SU-DHL-6 (cell line): ENCODE data around the gene SLC45A3.

Source experiments
- H2AFZ ChIP-seq: fragments of 200-600 bp; sonication (generic); 2 replicates; pipeline ENCODE4 v1.6.1; 2014; ENCODE audit warnings: low read depth, mild to moderate bottlenecking, moderate library complexity, mixed read lengths, antibody characterized with exemption, low read length; ENCODE audit not compliant: severe bottlenecking
- H3F3A ChIP-seq: fragments of 200-600 bp; shearing (Covaris generic); 2 replicates; pipeline ENCODE4 v1.6.0; 2016; ENCODE audit warnings: antibody characterized with exemption, mild to moderate bottlenecking; ENCODE audit not compliant: insufficient read depth
- H3K27ac ChIP-seq: fragments of 200-600 bp; sonication (generic); 2 replicates; pipeline ENCODE4 v1.5.1; 2016; ENCODE audit warnings: low read depth, mild to moderate bottlenecking, low read length, moderate library complexity, mixed read lengths
- H3K27me3 ChIP-seq: fragments of 200-600 bp; sonication (generic), shearing (Covaris generic); 2 replicates; pipeline ENCODE4 v1.6.0; 2014; ENCODE audit warnings: mild to moderate bottlenecking, low read length
- H3K36me3 ChIP-seq: fragments of 200-600 bp; sonication (generic); 2 replicates; pipeline ENCODE4 v1.6.1; 2014; ENCODE audit warnings: mild to moderate bottlenecking, low read length, mixed read lengths
- H3K4me2 ChIP-seq: fragments of 300-600, 200-600 bp; shearing (Covaris generic), sonication (generic); 2 replicates; pipeline ENCODE4 v1.6.0; 2014; ENCODE audit warnings: low read length, low read depth, mild to moderate bottlenecking; ENCODE audit not compliant: poor library complexity, severe bottlenecking
- H3K4me3 ChIP-seq: fragments of 200-600 bp; sonication (generic); 2 replicates; pipeline ENCODE4 v1.5.1; 2014; ENCODE audit warnings: antibody characterized with exemption, low read length, mild to moderate bottlenecking, mixed read lengths; ENCODE audit not compliant: insufficient read depth, poor library complexity, severe bottlenecking
- H3K79me2 ChIP-seq: fragments of 200-600 bp; sonication (generic); 2 replicates; pipeline ENCODE4 v1.6.1; 2014; ENCODE audit warnings: mild to moderate bottlenecking, low read length, moderate library complexity; ENCODE audit not compliant: insufficient read depth
- H3K9ac ChIP-seq: fragments of 200-600 bp; sonication (generic); 2 replicates; pipeline ENCODE4 v1.7.0; 2014; ENCODE audit warnings: mild to moderate bottlenecking, low read length
- H3K9me2 ChIP-seq: fragments of 200-600 bp; sonication (generic); replicated peaks from 2 replicates; pipeline ENCODE4 v1.6.1; 2014; ENCODE audit warnings: low read length; ENCODE audit not compliant: insufficient read depth
- H3K9me3 ChIP-seq: fragments of 200-600 bp; sonication (generic); 2 replicates; pipeline ENCODE4 v1.6.1; 2014; ENCODE audit warnings: low read length, mixed read lengths; ENCODE audit not compliant: insufficient read depth
- H4K20me1 ChIP-seq: fragments of 200-600 bp; sonication (generic); 2 replicates; pipeline ENCODE4 v1.6.1; 2014; ENCODE audit warnings: low read depth, mild to moderate bottlenecking, antibody characterized with exemption, low read length, moderate library complexity, mixed read lengths
- CTCF ChIP-seq: fragments of 200-600 bp; sonication (generic); IDR thresholded peaks from one replicate; pipeline ENCODE4 v1.5.1; 2017; ENCODE audit warnings: antibody characterized with exemption, mild to moderate bottlenecking, low read length, moderate library complexity; ENCODE audit not compliant: insufficient read depth, poor library complexity, severe bottlenecking
- EZH2phosphoT487 ChIP-seq: fragments of 200-600 bp; sonication (generic), shearing (Covaris generic); conservative IDR thresholded peaks from 2 replicates; pipeline ENCODE4 v1.6.1; 2018; ENCODE audit warnings: mild to moderate bottlenecking, antibody characterized with exemption, low read length, moderate library complexity, mixed read lengths

The SLC45A3 gene

DNA sequence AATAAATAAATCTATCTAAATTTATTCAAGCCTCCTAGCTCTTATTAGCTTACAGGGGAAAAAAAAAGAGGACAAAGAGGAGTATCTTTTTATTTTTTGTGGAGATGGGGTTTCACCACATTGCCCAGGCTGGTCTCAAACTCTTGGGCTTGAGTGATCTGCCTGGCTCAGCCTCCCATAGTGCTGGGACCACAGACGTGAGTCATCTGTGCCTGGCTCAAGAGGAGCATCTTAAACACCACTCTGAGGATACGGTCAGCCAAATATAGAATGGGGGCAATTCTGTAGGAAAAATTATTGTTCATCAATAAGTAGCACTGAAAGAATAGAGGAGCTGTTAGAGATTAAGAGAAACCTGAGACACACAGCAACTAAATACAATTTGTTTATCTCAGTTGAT lies 24.1 kb downstream of the SLC45A3 start:
- Histone ChIP-seq H3K27ac (no peak overlapping the region), H3K79me2 (no peaks in the 10 kb centered on the region; the same call in 1 of the 2 replicates), H3K4me3 (no peak overlapping the region)

GRCh38 chr1:205652984-205653383 lies 27.3 kb downstream of the SLC45A3 start:
- H3K9me2 ChIP-seq, result no peaks in the 10 kb centered on the region
- no peak overlapping the region for H3K4me3 ChIP-seq
- TF ChIP-seq CTCF (no peak), EZH2phosphoT487 (no peak)

More for the DNA sequence above, 24.1 kb downstream of the SLC45A3 start:
- Histone ChIP-seq H3K27me3 (no peaks in the 10 kb centered on the region), H3F3A (no peaks in the 10 kb centered on the region), H3K36me3 (no peaks in the 10 kb centered on the region), H3K9me2 (no peaks in the 10 kb centered on the region), H3K4me2 (no peak overlapping the region), H3K9ac (no peak overlapping the region), H4K20me1 (no peaks in the 10 kb centered on the region), H2AFZ (no peak overlapping the region), H3K9me3 (no peaks in the 10 kb centered on the region)
- no peak for TF ChIP-seq EZH2phosphoT487
- TF ChIP-seq CTCF, result no peak

DNA sequence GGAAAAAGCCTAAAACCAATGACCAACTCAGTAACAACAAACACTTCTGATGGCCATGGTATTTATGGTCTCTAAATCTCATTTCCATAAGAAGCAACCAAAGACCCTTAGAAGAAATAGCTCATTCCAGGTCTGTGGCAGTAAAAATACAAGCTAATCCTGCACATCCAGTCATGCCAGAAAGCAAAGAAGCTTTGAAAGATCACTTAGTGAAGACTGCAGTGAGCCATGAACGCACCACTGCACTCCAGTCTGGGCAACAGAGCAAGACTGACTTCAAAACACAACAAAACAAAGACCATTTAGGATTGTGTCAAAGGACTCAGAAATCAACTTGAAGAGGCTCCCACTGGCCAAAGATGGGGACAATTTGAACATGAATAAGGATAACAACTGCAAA lies 30.1 kb downstream of the SLC45A3 start:
- no peaks in the 10 kb centered on the region for H3K9me2 ChIP-seq
- no peak overlapping the region for H2AFZ ChIP-seq
- no peaks in the 10 kb centered on the region for H4K20me1 ChIP-seq
- H3K27ac ChIP-seq, result no peak overlapping the region
- H3K4me2 ChIP-seq, result no peak overlapping the region
- no peak overlapping the region for H3K4me3 ChIP-seq
- no peaks in the 10 kb centered on the region for H3K79me2 ChIP-seq
- no peak for TF ChIP-seq CTCF
- no peaks in the 10 kb centered on the region for H3K9me3 ChIP-seq
- no peak overlapping the region for H3K9ac ChIP-seq
- H3K27me3 ChIP-seq, result no peaks in the 10 kb centered on the region
- no peaks in the 10 kb centered on the region for H3K36me3 ChIP-seq
- H3F3A ChIP-seq, result no peaks in the 10 kb centered on the region

More at GRCh38 chr1:205652984-205653383, 27.3 kb downstream of the SLC45A3 start:
- H4K20me1 ChIP-seq, result no peaks in the 10 kb centered on the region
- no peaks in the 10 kb centered on the region for H3K9me3 ChIP-seq
- H3K79me2 ChIP-seq, result no peaks in the 10 kb centered on the region; the same call in 1 of the 2 replicates
- no peaks in the 10 kb centered on the region for H3F3A ChIP-seq
- H3K27me3 ChIP-seq, result no peaks in the 10 kb centered on the region
- H3K27ac ChIP-seq, result no peak overlapping the region
- H3K36me3 ChIP-seq, result no peaks in the 10 kb centered on the region
- H3K4me2 ChIP-seq, result no peak overlapping the region
- H2AFZ ChIP-seq, result no peak overlapping the region
- no peak overlapping the region for H3K9ac ChIP-seq

DNA sequence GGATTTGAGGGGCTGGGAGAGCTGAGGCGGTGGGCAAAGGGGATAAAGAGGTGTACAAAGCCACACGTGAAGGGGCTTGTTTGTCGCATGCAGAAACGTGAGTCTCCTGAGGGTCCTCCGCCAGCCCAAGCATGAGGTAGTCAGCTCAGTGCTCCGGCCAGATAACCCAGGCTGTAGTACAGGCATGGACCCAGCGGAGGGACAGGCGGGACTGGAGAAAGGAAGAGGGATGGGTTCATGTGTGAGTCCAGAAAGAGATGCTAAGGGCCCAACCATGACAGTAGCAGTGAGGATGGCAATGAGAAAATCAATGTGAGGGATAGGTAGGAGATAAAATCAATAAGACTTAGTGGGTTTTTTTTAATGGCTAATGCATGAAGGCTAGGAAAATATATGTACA lies 34.8 kb downstream of the SLC45A3 start:
- no peaks in the 10 kb centered on the region for H3K79me2 ChIP-seq
- no peak overlapping the region for H2AFZ ChIP-seq
- H3F3A ChIP-seq, result no peaks in the 10 kb centered on the region
- TF ChIP-seq EZH2phosphoT487 (no peak), CTCF (no peak)
- no peaks in the 10 kb centered on the region for H3K36me3 ChIP-seq
- H3K4me2 ChIP-seq, result no peak overlapping the region
- no peaks in the 10 kb centered on the region for H3K9me2 ChIP-seq
- no peaks in the 10 kb centered on the region for H3K9me3 ChIP-seq
- H3K9ac ChIP-seq, result no peak overlapping the region
- no peak overlapping the region for H3K4me3 ChIP-seq
- H3K27me3 ChIP-seq, result no peaks in the 10 kb centered on the region
- no peak overlapping the region for H3K27ac ChIP-seq
- no peaks in the 10 kb centered on the region for H4K20me1 ChIP-seq
